Sigmoid colon (tissue), 7 donors: ENCODE data around the gene RPS6KA1. TPM values are rescaled to one million over a fixed set of nuclear protein-coding genes. Genes with fewer than 3 reads are reported as not detected.

Source experiments
- DNase-seq: peaks from one replicate; pipeline ENCODE4 v3.0.0-alpha.2; 2019
- H3K27ac ChIP-seq, 4 donors: fragments of 200-600 bp; sonication (generic); one replicate each; pipeline ENCODE4 v1.5.1; 2016 to 2019; ENCODE audit warnings: mild to moderate bottlenecking in 1 of 4
- H3K27me3 ChIP-seq, 3 donors: fragments of 200-600 bp; sonication (generic); one replicate each; pipeline ENCODE4 v1.5.1; 2019; ENCODE audit warnings: mild to moderate bottlenecking in 1 of 3
- H3K36me3 ChIP-seq, 4 donors: fragments of 200-600 bp; sonication (generic); one replicate each; pipeline ENCODE4 v1.5.1; 2016 to 2019
- H3K4me1 ChIP-seq, 4 donors: fragments of 200-600 bp; sonication (generic); one replicate each; pipeline ENCODE4 v1.5.1; 2017 to 2019
- H3K4me3 ChIP-seq, 4 donors: fragments of 200-600 bp; sonication (generic); one replicate each; pipeline ENCODE4 v1.5.1; 2017 to 2019; ENCODE audit warnings: mild to moderate bottlenecking in 2 of 4, moderate library complexity in 1 of 4
- H3K9me3 ChIP-seq, 4 donors: fragments of 200-600 bp in 3 of 4; sonication (generic) in 3 of 4; one replicate each; pipeline versions ENCODE4 v1.5.1 to v1.6.1; 2013 to 2019
- EP300 ChIP-seq, 4 donors: sonication (generic); formaldehyde crosslinking; IDR thresholded peaks; one replicate each; pipeline ENCODE4 v1.6.1; 2017; ENCODE audit warnings: antibody characterized with exemption in 4 of 4
- POLR2A ChIP-seq, 2 donors: fragments of 450-650 bp; IDR thresholded peaks; one replicate each; pipeline ENCODE4 v1.6.1; 2016; ENCODE audit warnings: antibody characterized with exemption in 2 of 2, mild to moderate bottlenecking in 2 of 2, moderate library complexity in 2 of 2
- POLR2AphosphoS5 ChIP-seq, 4 donors: sonication (generic); formaldehyde crosslinking; IDR thresholded peaks; one replicate each; pipeline ENCODE4 v1.6.1; 2017; ENCODE audit warnings: antibody characterized with exemption in 4 of 4
- WGBS, 2 donors: extraction: QIAGEN DNeasy Blood & Tissue Kit; methylation state at CpG; one replicate each; pipeline ENCODE4 v1.1.7; 2013; 5-methylcytosine and 5-hydroxymethylcytosine counted together
- intact Hi-C: fragments of 100-400 bp; cut with DNase I; formaldehyde crosslinking; loops from one replicate; pipeline ENCODE4 v1.15.1; 2023
- polyA plus RNA-seq, 3 donors: library from polyadenylated mRNA; stranded (reverse); fragments of 200-250 nt; gene quantifications; one replicate each; pipeline ENCODE4 v1.2.3, GENCODE V29; 2013
- total RNA-seq, 4 donors: library from RNA; depleted of rRNA; stranded (reverse); fragments of >200 nt; gene quantifications; one replicate each; pipeline ENCODE4 v1.1.0, GENCODE V29; 2016
- TF ChIP-seq, protein P1 (sequence below), 4 experiments: fragments of 450-650 bp in 3 of 4; fragments of 200-600 bp in 1 of 4; IDR thresholded peaks; one replicate each; pipeline ENCODE4 v1.5.1; 2016 to 2019; ENCODE audit warnings: antibody characterized with exemption in 4 of 4, mild to moderate bottlenecking in 3 of 4, moderate library complexity in 2 of 4
- donor health status: healthy with polysubstance abuse.
- donor health status: Bipolar disorder and iron deficiency.
- donor health status: healthy.

The RPS6KA1 gene
- total and polyA plus RNA-seq, 7 donors: 2.5 to 116 (median 11.5) TPM

DNA sequence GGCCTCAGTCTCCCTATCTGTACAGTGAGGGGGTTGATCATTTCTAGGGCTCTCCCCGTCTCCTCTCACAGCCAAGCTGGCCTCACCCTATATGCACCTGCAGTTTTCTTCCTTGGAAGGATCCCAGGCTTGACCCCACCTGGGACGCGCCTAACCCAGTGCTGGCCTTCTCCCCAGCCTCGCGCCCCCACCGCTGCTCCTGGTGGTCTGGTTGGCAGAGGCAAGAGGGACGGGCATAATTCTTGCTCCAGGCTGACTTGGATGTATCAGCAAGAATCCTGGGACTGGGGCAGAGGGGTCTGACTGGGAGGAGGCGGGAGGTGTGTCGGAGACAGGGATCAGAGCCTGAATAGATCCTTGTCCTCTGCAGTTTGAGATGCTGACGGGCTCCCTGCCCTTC, 25.2 kb downstream of the RPS6KA1 start:
- DNase-seq: no peak
- no peaks in the 10 kb centered on the region for H3K9me3 ChIP-seq
- no peak overlapping the region for H3K4me3 ChIP-seq
- TF ChIP-seq EP300 (IDR thresholded peaks at IDR 0.05): no peak
- TF ChIP-seq, protein P1, sequence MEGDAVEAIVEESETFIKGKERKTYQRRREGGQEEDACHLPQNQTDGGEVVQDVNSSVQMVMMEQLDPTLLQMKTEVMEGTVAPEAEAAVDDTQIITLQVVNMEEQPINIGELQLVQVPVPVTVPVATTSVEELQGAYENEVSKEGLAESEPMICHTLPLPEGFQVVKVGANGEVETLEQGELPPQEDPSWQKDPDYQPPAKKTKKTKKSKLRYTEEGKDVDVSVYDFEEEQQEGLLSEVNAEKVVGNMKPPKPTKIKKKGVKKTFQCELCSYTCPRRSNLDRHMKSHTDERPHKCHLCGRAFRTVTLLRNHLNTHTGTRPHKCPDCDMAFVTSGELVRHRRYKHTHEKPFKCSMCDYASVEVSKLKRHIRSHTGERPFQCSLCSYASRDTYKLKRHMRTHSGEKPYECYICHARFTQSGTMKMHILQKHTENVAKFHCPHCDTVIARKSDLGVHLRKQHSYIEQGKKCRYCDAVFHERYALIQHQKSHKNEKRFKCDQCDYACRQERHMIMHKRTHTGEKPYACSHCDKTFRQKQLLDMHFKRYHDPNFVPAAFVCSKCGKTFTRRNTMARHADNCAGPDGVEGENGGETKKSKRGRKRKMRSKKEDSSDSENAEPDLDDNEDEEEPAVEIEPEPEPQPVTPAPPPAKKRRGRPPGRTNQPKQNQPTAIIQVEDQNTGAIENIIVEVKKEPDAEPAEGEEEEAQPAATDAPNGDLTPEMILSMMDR (IDR thresholded peaks at IDR 0.05): no peak
- TF ChIP-seq POLR2AphosphoS5 (IDR thresholded peaks at IDR 0.05): no peak
- no peak for TF ChIP-seq POLR2A (IDR thresholded peaks at IDR 0.05)
- no peaks in the 10 kb centered on the region for H3K36me3 ChIP-seq
- intact Hi-C loops: no loop called here
- H3K27ac ChIP-seq: no peak overlapping the region
- no peaks in the 10 kb centered on the region for H3K27me3 ChIP-seq
- WGBS, 2 donors: 97 to 98% methylated on average over 10 of the region's 10 CpGs
- no peaks in the 10 kb centered on the region for H3K4me1 ChIP-seq

DNA sequence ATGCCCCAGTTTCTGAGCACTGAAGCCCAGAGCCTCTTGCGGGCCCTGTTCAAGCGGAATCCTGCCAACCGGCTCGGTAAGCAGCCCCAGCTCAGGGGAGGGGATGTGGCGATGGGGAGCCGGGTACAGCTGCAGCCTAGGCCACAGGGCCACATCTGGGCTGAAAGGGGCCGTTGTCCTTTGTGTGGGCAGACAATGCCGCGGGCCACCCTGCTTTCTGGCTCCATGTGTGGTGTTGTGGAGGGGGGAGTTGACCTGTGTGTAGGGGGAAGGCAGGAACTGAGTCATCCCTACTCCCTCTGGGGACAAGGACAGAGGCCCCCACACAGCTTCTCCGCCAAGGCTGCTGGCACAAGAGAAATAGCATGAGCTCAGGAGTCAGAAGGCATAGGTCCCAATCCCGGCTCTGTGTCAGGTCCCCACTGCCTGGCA, 26.0 kb downstream of the RPS6KA1 start:
- H3K9me3 ChIP-seq: no peaks in the 10 kb centered on the region
- H3K4me1 ChIP-seq: no peaks in the 10 kb centered on the region
- intact Hi-C loops: no loop called here
- DNase-seq: no peak
- H3K27ac ChIP-seq: no peak overlapping the region
- no peak overlapping the region for H3K4me3 ChIP-seq
- no peaks in the 10 kb centered on the region for H3K36me3 ChIP-seq
- 86 to 89% methylated on average over 11 of the region's 11 CpGs for WGBS, 2 donors
- no peaks in the 10 kb centered on the region for H3K27me3 ChIP-seq
- TF ChIP-seq POLR2AphosphoS5 (IDR thresholded peaks at IDR 0.05) (no peak), POLR2A (IDR thresholded peaks at IDR 0.05) (no peak), EP300 (IDR thresholded peaks at IDR 0.05) (no peak)
- TF ChIP-seq, protein P1 (IDR thresholded peaks at IDR 0.05): no peak

DNA sequence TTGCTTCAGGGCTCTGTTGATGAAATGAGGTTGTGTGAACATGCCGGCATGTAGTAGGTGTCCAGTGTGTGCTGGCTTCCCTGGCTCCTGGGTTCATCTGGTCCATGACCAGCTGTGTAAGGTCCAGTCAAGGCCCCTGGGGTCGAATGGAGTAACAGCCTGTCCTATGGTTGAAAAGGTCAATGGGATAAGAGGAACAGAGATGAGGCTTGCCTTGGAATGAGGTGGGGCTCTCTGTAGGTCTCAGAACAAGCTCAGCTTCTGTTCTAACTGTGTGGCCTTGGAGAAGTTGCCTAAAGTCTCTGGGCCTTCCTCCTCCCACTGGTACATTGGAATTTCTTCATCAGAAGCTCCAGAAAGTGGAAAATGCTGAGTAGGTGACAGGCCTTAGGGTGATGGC, 26.6 kb downstream of the RPS6KA1 start:
- Histone ChIP-seq H3K27ac (no peak overlapping the region), H3K36me3 (no peaks in the 10 kb centered on the region), H3K27me3 (no peaks in the 10 kb centered on the region), H3K4me1 (no peaks in the 10 kb centered on the region), H3K9me3 (no peaks in the 10 kb centered on the region), H3K4me3 (no peak overlapping the region)
- 81 to 90% methylated on average over 2 of the region's 2 CpGs for WGBS, 2 donors
- no peak for TF ChIP-seq POLR2AphosphoS5 (IDR thresholded peaks at IDR 0.05)
- intact Hi-C loops: no loop called here
- no peak for DNase-seq

GRCh38 chr1:26557008-26557407, 27.4 kb downstream of the RPS6KA1 start:
- Histone ChIP-seq H3K36me3 (no peaks in the 10 kb centered on the region), H3K27me3 (no peaks in the 10 kb centered on the region), H3K27ac (no peak overlapping the region), H3K4me1 (no peaks in the 10 kb centered on the region), H3K4me3 (no peak overlapping the region), H3K9me3 (no peaks in the 10 kb centered on the region)
- no peak for DNase-seq
- 95 to 96% methylated on average over 14 of the region's 14 CpGs for WGBS, 2 donors
- intact Hi-C loops: no loop called here
- TF ChIP-seq, protein P1 (IDR thresholded peaks at IDR 0.05): no peak
- no peak for TF ChIP-seq EP300 (IDR thresholded peaks at IDR 0.05)
- no peak for TF ChIP-seq POLR2AphosphoS5 (IDR thresholded peaks at IDR 0.05)
- TF ChIP-seq POLR2A (IDR thresholded peaks at IDR 0.05): no peak

DNA sequence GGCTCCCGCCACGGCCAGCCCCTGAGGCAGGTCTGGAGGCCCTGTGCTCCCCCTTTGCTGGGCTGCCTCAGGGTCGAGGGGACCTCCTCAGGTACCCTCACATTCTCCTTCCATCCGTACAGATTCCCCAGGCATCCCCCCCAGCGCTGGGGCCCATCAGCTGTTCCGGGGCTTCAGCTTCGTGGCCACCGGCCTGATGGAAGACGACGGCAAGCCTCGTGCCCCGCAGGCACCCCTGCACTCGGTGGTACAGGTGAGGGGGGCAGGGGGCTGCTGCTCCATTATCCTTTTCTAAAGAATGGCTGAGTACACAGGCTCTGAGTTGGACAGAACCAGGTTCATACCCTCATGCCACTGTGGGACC, 29.1 kb downstream of the RPS6KA1 start:
- 93 to 95% methylated on average over 13 of the region's 13 CpGs for WGBS, 2 donors

More for the DNA sequence above, 29.1 kb downstream of the RPS6KA1 start:
- Histone ChIP-seq H3K27ac (no peak overlapping the region), H3K4me1 (no peaks in the 10 kb centered on the region), H3K36me3 (no peaks in the 10 kb centered on the region), H3K27me3 (no peaks in the 10 kb centered on the region), H3K9me3 (no peaks in the 10 kb centered on the region), H3K4me3 (no peak overlapping the region)
- DNase-seq: no peak
- TF ChIP-seq, protein P1 (IDR thresholded peaks at IDR 0.05): no peak
- TF ChIP-seq EP300 (IDR thresholded peaks at IDR 0.05) (no peak), POLR2A (IDR thresholded peaks at IDR 0.05) (no peak), POLR2AphosphoS5 (IDR thresholded peaks at IDR 0.05) (no peak)
- intact Hi-C loops: no loop called here
